ENCODE measurements around the gene MAPK6.
A peak's percentile ranks its signal among the peaks of the same experiment; 100 is the strongest.

Gene MAPK6

DNA sequence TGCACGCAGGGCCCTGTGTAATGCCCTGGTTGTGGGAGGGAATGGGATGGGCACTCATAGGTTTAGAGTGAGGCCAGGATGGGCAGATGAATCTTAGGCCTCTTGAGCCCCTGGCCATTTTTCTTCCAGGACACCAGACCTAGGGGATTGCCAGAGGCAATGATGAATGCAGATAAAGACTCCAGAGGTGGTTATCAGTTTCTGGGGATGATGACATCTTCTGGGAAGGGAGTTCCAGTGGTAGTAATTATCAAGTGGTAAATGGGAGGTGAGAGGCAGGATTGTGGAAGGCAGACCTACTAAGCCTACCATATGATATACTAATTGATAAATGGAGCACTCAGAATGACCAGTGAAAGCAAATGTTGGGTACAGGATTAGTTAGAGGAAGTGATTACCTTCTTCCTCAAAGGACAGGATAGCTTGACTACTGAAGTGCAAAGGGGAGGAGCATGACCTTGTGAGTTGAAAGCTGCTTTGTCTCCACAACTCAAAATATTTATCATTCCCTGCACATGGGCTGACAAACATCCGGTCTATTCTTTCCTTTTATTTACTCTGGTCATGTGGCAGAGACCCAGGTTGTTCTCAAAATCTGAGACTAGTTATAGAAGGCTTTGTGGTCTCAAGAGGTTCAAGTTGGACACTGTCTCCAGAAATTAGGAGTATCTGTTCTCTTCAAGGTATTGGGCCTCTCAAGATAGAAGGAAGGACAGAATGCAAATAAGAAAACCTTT is 10.2 kb upstream of the MAPK6 start:
- DNase-seq (ENCODE audit: low read depth, low spot score), result no peak
- peak overlapping the region; percentile 86 for H3K27ac ChIP-seq

DNA sequence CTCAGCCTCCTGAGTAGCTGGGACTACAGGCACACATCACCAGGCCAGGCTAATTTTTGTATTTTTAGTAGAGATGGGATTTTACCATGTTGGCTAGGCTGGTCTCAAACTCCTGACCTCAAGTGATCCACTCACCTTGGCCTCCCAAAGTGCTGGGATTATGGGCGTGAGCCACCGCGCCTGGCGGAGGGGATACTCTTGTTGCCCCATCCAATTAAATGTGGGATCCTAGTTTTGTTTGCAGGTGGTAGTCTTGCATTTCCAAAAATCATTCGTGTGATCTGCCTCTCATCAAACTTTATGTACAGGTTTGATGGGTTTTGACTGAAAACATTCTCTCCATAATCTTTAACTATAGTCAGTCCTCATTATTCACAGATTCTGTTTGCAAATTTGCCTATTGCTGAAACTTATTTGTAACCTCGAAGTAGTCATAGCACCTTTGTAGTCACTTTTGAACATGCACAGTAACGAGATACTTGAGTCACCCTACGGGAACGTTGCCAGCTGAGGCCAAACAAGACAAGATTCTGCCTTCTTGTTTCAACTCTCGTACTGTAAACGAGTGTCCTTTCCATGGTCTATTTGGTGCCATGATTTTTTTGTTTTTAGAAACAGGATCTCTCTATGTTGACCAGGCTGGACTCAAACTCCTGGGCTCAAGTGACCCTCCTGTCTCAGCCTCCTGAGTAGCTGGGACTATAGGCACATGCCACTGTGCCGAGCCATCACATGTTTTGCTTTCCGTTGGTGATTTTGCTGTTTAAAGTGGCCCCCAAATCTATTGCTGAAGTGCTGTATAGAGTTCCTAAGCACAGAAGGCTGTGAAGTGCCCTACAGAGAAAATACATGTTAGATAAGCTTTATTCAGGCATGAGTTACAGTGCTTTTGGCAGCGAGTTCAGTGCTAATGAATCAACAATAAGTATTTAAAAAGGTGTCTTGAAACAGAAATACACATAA is 8.1 kb upstream of the MAPK6 start:
- peak overlapping the region; percentile 86 for H3K27ac ChIP-seq
- peak; percentile 95 for DNase-seq (ENCODE audit: low read depth, low spot score)

DNA sequence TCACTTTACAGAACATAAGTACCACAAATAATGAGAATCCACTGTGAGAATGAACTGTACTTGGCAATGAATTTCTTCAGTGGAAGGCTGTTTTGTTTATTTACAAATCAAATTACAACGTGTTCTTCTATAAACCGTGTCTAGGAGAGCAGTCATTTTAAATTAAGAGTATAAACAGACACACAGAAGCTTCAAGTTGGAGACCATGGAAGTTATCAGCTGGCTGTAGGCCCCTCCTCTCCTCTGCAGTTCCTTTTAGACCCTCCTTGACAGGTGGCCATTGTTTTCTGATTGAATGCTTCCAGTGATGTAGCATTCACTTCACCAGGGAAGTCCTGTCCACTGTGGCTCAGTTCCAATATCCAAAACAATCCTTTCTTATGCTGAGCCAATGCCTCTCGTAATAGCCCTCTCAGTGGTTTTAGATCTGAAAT is 7.3 kb upstream of the MAPK6 start:
- peak overlapping the region; percentile 86 for H3K27ac ChIP-seq
- no peak for DNase-seq (ENCODE audit: low read depth, low spot score)

DNA sequence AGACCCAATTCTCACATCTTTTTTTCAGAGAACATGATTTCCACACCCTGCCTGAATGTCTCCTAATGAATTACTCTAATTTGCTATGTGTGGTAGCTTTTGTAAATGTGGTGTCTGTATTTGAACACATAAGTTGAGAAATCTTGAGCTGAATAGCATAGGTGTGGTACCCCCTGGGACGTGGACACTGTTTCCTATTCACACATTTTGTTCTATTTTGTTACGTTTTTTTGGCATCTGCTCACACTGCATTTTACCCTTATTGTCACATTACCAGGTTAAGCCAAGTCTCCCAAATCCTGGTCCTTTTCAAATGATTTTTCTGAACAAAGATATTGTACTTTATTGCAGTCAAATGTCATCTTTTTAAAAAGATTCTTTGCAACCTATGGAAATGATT is 6.8 kb upstream of the MAPK6 start:
- no peak for DNase-seq (ENCODE audit: low read depth, low spot score)
- peak overlapping the region; percentile 86 for H3K27ac ChIP-seq

DNA sequence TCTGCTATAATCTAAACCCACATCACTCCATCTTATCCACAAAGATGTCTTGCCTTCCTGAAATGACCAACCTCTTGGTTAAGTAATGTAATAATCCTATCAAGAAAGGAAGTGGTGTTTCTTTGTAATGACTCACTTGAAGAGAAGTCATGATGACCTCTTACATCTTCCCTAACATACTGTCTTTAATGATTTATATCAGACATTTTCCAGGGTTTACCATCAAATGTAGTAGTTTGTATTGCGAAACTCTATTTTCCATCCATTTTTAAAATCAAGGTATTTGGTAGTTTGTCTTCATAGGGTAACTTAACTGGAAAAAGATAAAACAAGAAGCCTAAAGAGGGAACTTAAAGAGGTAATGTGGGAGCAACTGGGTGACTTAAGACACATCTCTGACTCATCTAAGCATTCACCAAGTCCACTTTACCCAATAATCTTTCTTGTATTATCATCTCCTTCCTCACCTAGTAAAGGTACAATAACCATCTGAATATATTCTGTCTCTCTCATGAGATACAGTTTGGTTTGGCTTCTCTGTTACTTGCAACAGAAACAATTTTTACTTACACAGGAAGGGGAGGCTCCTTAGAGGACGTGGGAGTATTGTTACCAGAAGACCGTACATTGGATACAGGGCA is 5.7 kb upstream of the MAPK6 start:
- DNase-seq (ENCODE audit: low read depth, low spot score), result no peak
- H3K27ac ChIP-seq, result peak overlapping the region; percentile 86

DNA sequence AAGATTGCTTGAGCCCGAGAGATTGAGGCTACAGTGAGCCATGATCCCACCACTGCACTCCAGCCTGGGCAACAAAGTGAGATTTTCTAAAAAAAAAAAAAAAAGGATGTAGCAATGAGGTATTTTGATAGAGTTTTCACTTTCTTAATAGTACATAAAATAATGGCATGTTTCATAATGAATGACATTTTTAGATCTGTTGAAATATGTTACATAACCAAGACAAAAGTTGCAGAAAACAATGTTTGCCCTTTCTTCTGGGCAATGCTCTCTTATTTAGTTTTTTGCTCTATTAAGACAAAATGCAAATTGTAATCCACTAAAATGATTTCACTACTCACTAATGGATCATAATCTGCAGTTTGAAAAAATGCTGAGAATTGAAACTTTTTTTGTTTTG is 4.4 kb upstream of the MAPK6 start:
- no peak for DNase-seq (ENCODE audit: low read depth, low spot score)
- H3K27ac ChIP-seq, result no peak overlapping the region

DNA sequence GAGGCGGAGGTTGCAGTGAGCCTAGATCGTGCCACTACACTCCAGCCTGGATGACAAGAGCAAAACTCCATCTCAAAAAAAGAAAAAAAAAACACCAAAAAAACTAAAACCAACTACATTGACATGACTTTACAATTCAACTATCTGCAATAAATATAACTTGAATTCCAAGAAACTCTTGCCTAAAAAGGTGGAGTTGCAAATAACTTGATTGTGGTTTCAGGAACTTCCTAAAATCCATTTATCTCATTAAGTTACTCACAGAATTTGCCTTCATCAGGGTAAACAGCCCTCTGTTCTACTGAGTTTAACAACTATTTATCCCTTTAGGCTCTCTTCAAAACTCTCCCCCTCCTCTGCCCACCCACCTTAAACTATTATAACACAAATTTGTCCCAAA is 2.7 kb upstream of the MAPK6 start:
- no peak for DNase-seq (ENCODE audit: low read depth, low spot score)
- no peak overlapping the region for H3K27ac ChIP-seq

DNA sequence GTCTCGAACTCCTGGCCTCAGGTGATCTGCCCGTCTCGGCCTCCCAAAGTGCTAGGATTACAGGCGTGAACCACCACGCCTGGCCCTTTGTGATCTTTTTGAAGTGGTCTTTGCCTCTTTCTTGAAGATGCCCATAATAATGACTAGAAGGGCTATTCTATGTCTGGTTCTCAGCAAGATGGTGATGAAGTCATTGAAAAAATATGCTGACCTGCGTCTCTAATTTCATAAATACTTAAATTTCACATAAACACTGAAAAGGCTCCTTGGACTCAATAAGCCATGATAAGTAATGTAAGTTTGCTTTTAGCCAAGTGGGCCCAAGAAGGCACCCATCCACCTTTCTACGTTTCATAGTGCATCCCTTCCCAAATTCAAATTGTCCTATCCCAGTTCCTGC is 775 bp upstream of the MAPK6 start:
- H3K27ac ChIP-seq, result peak overlapping the region; percentile 99
- DNase-seq (ENCODE audit: low read depth, low spot score), result no peak

DNA sequence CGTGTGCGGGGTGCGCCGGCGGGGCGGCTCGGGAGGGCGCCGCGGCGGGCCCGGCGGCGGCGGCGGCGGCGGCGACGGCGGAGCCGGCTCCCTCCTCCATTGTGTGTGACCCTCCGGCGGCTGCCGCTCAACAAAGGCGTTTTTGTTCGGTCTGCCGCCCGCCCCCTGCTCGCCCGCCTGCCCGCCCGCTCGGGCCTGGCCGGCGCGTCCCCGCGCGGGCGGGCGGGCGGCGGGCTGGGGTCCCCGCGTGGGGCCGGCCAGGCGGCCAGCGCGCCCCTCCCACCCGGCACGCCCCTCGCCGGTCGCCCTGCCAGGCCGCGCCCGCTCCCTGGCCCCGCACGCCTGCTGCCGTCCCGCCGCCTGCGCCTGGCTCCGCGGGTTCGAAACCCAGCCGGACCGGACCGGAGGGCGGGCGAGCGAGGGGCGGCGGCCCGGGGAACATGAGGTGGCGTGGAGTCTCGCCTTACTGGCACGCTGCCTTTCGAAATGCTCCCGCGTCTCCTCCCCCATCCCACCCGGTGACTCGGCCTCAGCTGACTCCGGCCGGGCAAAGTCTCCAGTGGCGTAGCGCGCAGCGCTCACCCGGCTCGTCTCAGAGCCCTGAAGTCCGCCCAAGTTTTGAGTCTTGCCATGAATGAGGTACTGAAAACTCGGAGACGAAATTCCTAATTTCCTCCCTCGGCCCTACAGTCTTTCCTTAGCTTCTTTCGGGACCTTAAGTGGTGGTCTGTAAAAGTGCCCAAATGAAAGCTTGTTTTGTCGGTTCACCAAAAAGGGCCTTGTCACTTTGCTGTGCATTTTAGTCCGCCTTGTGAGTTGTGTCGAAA is 588 bp downstream of the MAPK6 start:
- DNase-seq (ENCODE audit: low read depth, low spot score), result peak; percentile 70
- H3K27ac ChIP-seq, result peak overlapping the region; percentile 99

DNA sequence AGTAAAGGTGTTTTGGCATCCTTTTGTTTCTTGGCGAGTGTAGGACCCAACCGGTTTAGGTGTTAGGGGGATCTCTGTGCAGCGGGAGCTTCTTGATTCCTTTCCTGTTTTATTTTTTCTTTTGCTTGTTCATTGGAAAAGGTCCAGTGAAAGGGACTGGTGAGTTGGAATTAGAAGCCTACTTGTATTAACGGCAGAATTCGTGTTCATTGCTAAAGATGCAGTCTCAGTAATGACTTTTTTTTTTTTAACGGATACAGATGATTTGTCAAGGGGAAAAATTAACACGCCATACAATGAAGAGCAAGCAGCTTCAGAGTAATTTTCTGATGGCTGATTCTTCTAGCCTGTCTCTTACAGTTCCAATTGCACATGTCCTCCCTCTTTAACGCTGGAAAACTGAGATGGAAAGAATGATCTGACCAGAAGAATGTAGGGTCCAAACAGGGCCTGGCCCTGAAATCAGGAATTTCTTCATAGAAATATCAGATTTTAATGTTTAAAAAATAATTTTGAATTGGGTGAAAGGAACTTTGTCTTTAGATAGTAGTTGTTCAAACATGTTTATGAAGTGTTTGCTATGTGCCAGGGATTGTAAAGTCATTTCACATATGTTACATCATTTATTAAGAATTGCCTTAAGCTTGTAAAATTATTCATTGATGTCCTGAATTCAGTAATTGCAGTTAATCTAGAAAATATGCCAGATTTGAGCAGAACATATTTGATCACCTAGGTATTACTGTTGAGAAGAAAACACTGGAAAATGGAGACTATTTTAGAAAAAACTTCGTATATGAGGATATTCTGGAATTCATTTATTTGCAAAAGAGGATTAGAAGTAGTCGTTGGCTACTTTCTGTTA is 1.4 kb downstream of the MAPK6 start:
- DNase-seq (ENCODE audit: low read depth, low spot score), result no peak
- peak overlapping the region; percentile 99 for H3K27ac ChIP-seq

DNA sequence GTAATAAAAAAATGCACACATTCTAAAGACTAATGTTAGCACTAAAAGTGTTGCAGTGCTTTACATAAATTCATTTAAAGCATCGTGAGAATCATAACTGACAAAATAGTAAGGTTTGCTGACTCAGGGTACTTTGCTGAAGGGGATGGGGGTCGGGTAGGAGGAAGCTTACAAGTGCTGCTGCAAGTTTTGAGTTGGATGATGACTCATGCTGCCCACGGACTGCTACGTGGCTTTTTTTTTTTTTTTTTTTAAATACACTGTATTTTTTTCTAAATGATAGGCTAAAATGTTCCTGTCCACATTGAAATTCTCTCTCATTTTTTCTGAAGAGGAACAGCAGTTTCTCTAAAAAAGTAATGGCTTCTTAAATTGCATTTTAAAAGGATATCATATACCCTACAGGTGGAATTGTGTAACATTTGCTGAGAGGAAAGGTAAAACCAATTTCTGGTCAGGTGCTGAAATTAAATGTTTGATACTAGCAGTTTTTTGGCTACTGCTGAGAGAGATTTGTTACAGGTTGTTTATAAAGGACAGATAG is 2.2 kb downstream of the MAPK6 start:
- DNase-seq (ENCODE audit: low read depth, low spot score), result peak; percentile 81
- peak overlapping the region; percentile 99 for H3K27ac ChIP-seq

DNA sequence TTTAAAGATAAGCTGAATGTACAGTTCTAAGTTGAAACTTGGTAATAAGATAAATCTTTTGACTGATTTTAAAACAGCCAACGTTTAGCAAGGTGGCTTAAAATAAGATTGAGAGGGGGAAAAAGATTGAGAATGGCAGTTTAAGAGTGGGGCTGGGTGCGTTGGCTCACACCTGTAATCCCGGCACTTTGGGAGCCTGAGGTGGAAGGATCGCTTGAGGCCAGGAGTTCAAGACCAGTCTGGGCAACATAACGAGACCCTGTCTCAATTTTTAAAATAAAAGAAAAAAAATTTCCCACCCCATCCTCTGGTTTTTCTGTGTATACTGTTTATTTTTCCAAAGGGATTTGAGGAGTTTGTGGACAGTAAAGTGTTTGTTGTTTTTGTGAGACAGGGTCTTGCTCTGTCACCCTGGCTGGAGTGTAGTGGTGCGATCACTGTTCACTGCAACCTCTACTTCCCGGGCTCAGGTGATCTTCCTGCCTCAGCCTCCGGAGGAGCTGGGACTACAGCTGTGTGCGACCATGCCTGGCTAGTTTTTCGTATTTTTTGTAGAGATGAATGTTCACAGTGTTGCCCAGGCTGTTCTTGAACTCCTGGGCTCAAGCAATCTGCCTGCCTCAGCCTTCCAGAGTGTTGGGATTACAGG is 3.0 kb downstream of the MAPK6 start:
- peak overlapping the region; percentile 99 for H3K27ac ChIP-seq
- no peak for DNase-seq (ENCODE audit: low read depth, low spot score)

DNA sequence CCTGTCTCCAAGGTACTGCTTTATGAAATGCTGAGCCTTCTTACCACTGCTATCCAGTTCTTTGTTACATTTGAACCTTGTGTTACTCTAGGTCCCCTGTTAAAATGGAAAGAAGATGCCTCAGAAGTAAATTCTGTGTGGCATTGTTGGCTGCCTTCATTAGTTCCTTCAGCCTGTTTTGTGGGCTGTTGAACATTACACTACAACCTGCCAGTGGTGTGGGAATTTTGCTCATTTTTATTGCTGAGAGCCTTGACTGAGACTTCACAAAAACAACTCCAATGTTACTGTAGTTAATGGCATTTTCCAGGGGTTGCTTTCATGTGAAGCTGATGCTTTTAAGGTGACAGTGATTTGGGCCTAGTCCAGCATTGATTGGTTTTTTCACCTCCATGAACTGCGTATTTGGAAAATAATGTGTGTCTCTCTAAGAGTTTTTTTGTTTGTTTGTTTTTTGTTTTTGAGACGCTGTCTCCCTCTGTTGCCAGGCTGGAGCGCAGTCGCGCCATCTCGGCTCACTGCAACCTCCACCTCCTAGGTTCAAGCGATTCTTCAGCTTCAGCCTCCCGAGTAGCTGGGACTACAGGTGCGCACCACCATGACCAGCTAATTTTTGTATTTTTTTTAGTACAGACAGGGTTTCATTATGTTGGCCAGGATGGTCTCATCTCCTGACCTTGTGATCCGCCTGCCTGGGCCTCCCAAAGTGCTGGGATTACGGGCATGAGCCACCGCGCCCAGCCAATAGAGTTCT is 4.3 kb downstream of the MAPK6 start:
- DNase-seq (ENCODE audit: low read depth, low spot score), result no peak
- peak overlapping the region; percentile 99 for H3K27ac ChIP-seq

DNA sequence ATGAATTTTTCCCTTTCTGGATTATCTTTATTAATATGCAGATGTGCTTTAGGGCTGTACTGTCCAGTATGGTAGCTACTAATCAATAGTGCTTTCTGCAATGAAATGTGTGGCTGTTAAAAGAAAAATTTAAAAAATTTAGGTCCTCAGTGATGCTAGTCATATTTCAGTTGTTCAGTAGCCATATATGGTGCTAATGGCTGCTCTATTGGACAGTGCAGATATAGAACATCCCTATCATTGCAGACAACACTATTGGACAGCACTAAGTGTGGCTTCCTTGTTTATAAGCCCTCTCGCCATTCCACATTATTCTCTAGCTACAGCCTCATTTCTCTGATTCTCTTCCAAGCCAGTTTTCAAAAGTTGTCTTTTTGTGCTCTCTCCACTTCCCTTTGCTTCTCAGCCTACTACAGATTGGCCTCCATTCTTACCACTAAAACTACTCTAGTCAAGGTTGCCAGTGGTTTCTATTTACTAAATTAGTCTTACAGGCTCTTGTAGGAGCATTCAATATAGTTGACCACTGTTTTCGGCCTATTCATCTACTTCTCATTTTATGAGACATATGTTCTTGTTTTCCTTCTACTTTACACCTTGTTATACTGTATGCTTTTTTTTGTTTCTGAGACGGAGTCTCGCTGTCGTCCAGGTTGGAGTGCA is 9.5 kb downstream of the MAPK6 start:
- peak overlapping the region; percentile 71 for H3K27ac ChIP-seq
- no peak for DNase-seq (ENCODE audit: low read depth, low spot score)

DNA sequence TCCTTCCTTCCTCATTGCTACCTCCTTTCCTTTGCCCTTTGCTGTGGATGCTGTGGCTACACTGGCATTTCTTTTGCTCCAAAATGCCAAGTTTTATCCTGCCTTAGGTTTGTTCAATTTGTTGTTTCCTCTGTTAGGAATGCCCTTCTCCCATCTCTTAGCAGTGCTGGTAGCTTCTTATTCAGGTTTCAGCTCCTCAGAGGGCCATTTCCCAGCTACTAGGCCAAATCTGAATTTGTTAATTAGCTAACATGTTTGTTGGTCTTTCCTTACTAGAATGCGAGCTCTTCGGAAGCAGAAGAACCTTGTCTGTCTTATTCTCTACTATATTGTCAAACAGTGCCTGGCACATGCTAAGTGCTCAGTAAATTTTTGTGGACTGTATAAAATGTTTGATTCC is 11.0 kb downstream of the MAPK6 start:
- DNase-seq (ENCODE audit: low read depth, low spot score), result no peak
- H3K27ac ChIP-seq, result peak overlapping the region; percentile 71

DNA sequence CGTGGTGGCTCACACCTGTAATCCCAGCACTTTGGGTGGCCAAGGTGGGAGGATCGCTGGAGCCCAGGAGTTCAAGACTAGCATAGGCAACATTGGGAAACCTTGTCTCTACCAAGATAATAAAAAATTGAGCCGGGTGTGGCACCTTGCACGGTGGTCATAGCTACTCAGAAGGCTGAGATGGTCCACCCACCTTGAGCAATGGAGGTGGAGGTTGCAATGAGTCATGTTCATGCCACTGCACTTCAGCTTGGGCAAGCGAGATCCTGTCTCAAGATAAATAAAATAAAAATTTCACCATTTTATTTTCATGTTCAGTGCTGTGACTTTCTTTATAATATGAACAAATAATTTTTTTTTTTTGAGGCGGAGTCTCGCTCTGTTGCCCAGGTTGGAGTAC is 12.5 kb downstream of the MAPK6 start:
- DNase-seq (ENCODE audit: low read depth, low spot score), result peak; percentile 72
- H3K27ac ChIP-seq, result peak overlapping the region; percentile 71

DNA sequence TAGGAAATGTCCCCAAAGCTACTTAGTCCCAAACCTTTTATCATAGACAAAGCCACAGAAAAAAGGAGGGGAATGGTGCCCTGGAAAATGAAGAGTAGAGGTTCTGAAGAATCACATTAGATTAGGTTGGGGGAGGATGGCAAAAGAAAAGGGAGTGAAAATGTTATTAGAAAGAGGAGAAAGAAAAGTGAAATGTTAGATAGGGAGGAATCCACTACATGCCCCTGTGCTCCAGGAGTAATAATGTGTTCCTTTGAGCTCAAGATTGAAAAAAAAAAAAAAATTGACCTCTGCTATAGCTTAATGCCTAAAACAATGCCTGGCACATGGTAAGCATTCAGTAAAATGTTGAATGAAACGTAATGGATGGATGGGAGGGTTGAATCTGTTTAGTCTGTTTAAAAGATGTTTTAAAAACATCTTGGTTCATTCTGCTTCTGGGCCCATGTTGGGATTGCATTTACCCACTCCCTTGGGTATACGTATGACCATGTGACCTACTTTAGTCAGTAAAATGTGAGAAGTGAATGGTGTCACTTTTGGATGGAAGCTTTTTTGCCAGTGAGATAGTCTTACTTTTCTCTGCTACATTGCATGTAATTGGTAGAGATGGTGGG is 19.0 kb downstream of the MAPK6 start:
- DNase-seq (ENCODE audit: low read depth, low spot score), result no peak
- H3K27ac ChIP-seq, result no peak overlapping the region

Measured in epithelial cell of prostate (primary cell).